ENCODE data around the gene FYB2. TPM values are rescaled to one million over a fixed set of nuclear protein-coding genes. Genes with fewer than 3 reads are reported as not detected.

The FYB2 gene
- total RNA-seq, 6 experiments from 2014 or later: 11.2 to 27.5 (median 16.1) TPM

GRCh38 chr1:56758135-56758534, 61.1 kb downstream of the FYB2 start:
- Histone ChIP-seq H3K4me3 (no peak overlapping the region), H3K4me1 (peaks cover 0 to 5% (median 0%) of the 10 kb centered on the region in 4 donors), H3K9me3 (no peaks in the 10 kb centered on the region), H3K27me3 (no peaks in the 10 kb centered on the region), H3K27ac (peak overlapping the region in 1 of 3 donors; percentile 4), H3K36me3 (no peaks in the 10 kb centered on the region)
- ATAC-seq (peak; percentile 84 to 92 (median 87)), DNase-seq (peak; percentile 49 to 67 (median 62))
- TF ChIP-seq CTCF (IDR thresholded peaks at IDR 0.05) (peak; percentile 48 to 68 (median 56)), POLR2A (IDR thresholded peaks at IDR 0.05) (no peak)
- intact Hi-C loops (cut with DNase I): no loop called here

- no peaks in the 10 kb centered on the region for H3K9me3 ChIP-seq
- H3K27ac ChIP-seq: no peak overlapping the region
- no peak for DNase-seq
- TF ChIP-seq POLR2A (IDR thresholded peaks at IDR 0.05): no peak
- TF ChIP-seq CTCF (IDR thresholded peaks at IDR 0.05): no peak
- intact Hi-C loops (cut with DNase I): no loop called here
- H3K4me1 ChIP-seq: peaks cover 0 to 5% (median 0%) of the 10 kb centered on the region in 4 donors
- H3K4me3 ChIP-seq: no peak overlapping the region
- no peaks in the 10 kb centered on the region for H3K36me3 ChIP-seq
- WGBS (ENCODE audit: insufficient coverage, low coverage, low lambda C conversion rate, missing lambda C conversion rate): 94% methylated on average over 2 of the region's 2 CpGs
- H3K27me3 ChIP-seq: no peaks in the 10 kb centered on the region
- ATAC-seq: peak in 1 of 4 donors; percentile 61
These were observed 63.3 kb downstream of the FYB2 start for GRCh38 chr1:56755911-56756310.

GRCh38 chr1:56754708-56755479, 64.3 kb downstream of the FYB2 start:
- intact Hi-C loops (cut with DNase I): no loop called here
- WGBS (ENCODE audit: insufficient coverage, low coverage, low lambda C conversion rate, missing lambda C conversion rate): 58% methylated on average over 1 of the region's 1 CpG

GRCh38 chr1:56745231-56745630, 74.0 kb downstream of the FYB2 start:
- H3K4me3 ChIP-seq: no peak overlapping the region
- H3K27me3 ChIP-seq: no peaks in the 10 kb centered on the region
- H3K27ac ChIP-seq: no peak overlapping the region
- intact Hi-C loops (cut with DNase I): no loop called here
- H3K9me3 ChIP-seq: no peaks in the 10 kb centered on the region
- H3K4me1 ChIP-seq: no peaks in the 10 kb centered on the region
- no peak for TF ChIP-seq CTCF (IDR thresholded peaks at IDR 0.05)
- TF ChIP-seq POLR2A (IDR thresholded peaks at IDR 0.05): no peak
- 70% methylated on average over 3 of the region's 3 CpGs for WGBS (ENCODE audit: insufficient coverage, low coverage, low lambda C conversion rate, missing lambda C conversion rate)
- DNase-seq: no peak
- peaks cover 0 to 13% (median 5%) of the 10 kb centered on the region in 4 donors for H3K36me3 ChIP-seq
- no peak for ATAC-seq

More at GRCh38 chr1:56754708-56755479, 64.3 kb downstream of the FYB2 start:
- Histone ChIP-seq H3K9me3 (no peaks in the 10 kb centered on the region), H3K36me3 (no peaks in the 10 kb centered on the region), H3K4me1 (peaks cover 0 to 5% (median 0%) of the 10 kb centered on the region in 4 donors), H3K27me3 (no peaks in the 10 kb centered on the region), H3K27ac (no peak overlapping the region), H3K4me3 (no peak overlapping the region)
- ATAC-seq: no peak
- DNase-seq: no peak
- TF ChIP-seq CTCF (IDR thresholded peaks at IDR 0.05): no peak
- TF ChIP-seq POLR2A (IDR thresholded peaks at IDR 0.05): no peak
